ENCODE measurements around the gene GNA15. TPM values are rescaled to one million over a fixed set of nuclear protein-coding genes. Genes with fewer than 3 reads are reported as not detected.

Gene GNA15
- total RNA-seq, 1 experiment from 2014 or later = 6.2 TPM

- intact Hi-C loops (cut with micrococcal nuclease; ENCODE audit: unreplicated experiment) (no loop called here), in situ Hi-C loops (cut with HindIII; ENCODE audit: low pct_unique_long_range_greater_than_20kb, low sequenced_read_pairs) (no loop called here)
- Histone ChIP-seq H3K4me1 (ENCODE audit: control insufficient read depth, insufficient read depth, low read length) (no peaks in the 10 kb centered on the region), H3K9me3 (ENCODE audit: control insufficient read depth, insufficient read depth, low read depth, low read length) (no peaks in the 10 kb centered on the region), H3K27me3 (ENCODE audit: control insufficient read depth, insufficient read depth, low read length) (no peaks in the 10 kb centered on the region), H3K4me3 (ENCODE audit: low read depth in 2 of 2, low read length in 2 of 2) (no peak overlapping the region), H3K36me3 (ENCODE audit: control insufficient read depth, insufficient read depth, low read length) (no peaks in the 10 kb centered on the region), H3K27ac (ENCODE audit: low read length) (no peak overlapping the region)
- DNase-seq (ENCODE audit: low read depth, low spot score) (no peak), ATAC-seq (no peak)
- no peak for TF ChIP-seq CTCF (IDR thresholded peaks at IDR 0.05)
- TF ChIP-seq, protein P1, sequence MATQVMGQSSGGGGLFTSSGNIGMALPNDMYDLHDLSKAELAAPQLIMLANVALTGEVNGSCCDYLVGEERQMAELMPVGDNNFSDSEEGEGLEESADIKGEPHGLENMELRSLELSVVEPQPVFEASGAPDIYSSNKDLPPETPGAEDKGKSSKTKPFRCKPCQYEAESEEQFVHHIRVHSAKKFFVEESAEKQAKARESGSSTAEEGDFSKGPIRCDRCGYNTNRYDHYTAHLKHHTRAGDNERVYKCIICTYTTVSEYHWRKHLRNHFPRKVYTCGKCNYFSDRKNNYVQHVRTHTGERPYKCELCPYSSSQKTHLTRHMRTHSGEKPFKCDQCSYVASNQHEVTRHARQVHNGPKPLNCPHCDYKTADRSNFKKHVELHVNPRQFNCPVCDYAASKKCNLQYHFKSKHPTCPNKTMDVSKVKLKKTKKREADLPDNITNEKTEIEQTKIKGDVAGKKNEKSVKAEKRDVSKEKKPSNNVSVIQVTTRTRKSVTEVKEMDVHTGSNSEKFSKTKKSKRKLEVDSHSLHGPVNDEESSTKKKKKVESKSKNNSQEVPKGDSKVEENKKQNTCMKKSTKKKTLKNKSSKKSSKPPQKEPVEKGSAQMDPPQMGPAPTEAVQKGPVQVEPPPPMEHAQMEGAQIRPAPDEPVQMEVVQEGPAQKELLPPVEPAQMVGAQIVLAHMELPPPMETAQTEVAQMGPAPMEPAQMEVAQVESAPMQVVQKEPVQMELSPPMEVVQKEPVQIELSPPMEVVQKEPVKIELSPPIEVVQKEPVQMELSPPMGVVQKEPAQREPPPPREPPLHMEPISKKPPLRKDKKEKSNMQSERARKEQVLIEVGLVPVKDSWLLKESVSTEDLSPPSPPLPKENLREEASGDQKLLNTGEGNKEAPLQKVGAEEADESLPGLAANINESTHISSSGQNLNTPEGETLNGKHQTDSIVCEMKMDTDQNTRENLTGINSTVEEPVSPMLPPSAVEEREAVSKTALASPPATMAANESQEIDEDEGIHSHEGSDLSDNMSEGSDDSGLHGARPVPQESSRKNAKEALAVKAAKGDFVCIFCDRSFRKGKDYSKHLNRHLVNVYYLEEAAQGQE (IDR thresholded peaks at IDR 0.05; ENCODE audit: insufficient read depth in 1 of 2, low read depth in 2 of 2, low read length in 1 of 2) = no peak
- TF ChIP-seq TCF7L2 (IDR thresholded peaks at IDR 0.05; ENCODE audit: low read depth, low read length) = no peak
- no peak for TF ChIP-seq SIN3A (IDR thresholded peaks at IDR 0.05; ENCODE audit: borderline replicate concordance, insufficient read depth, low read depth, low read length)
- TF ChIP-seq POLR2AphosphoS5 (IDR thresholded peaks at IDR 0.05; ENCODE audit: low read depth, low read length) = no peak
- ChIA-PET POLR2A (no interaction called here), CTCF (no interaction called here)
- no TSS peak for BruUV-seq (replicated peaks)
Observed at GRCh38 chr19:3149089-3149488, 13.3 kb downstream of the GNA15 start.

DNA sequence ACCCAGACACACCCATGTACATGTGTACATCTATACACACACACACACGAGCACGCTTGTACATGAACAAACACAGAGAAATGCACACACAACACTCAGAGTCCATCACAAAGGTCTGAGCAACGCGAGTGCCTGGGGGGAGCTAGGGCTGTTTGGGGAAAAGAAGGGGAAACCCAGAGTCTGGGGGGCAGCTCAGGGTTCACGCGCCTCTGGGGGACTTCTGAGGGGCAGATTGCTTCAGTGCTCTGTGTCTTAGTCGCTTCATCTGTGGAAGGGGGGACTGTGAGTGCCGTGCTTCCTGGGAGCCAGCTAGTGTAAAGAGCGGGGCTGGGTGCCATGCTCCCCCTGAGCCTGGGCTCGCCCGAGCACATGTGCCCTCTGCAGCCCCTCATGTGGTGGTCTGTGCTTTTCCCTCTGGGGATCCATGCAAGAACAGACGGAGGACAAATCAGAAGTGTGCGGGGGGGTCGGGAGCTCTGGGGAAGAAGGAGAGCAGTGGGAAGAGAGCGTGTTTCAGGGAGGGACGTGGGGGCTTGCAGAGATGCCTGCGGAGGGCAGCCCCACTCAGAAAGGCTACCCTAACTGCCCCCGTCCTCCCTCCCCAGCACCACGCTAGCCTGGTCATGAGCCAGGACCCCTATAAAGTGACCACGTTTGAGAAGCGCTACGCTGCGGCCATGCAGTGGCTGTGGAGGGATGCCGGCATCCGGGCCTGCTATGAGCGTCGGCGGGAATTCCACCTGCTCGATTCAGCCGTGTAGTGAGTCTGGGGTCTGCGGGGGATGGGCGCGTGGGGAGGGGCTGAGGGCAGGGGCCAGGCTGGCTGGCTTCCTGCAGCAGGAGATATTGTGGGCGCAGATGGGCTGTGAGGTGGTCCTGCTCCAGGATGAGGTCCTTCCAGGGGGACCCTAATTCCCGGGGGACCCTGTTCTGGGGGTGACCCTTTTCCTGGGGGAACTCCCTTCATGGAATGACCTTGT, 14.0 kb downstream of the GNA15 start:
- Histone ChIP-seq H3K27ac (ENCODE audit: low read length) (no peak overlapping the region), H3K4me1 (ENCODE audit: control insufficient read depth, insufficient read depth, low read length) (peaks cover under 1% of the 10 kb centered on the region; the same call in 1 of the 2 replicates), H3K27me3 (ENCODE audit: control insufficient read depth, insufficient read depth, low read length) (no peaks in the 10 kb centered on the region), H3K4me3 (ENCODE audit: low read depth in 2 of 2, low read length in 2 of 2) (no peak overlapping the region), H3K36me3 (ENCODE audit: control insufficient read depth, insufficient read depth, low read length) (no peaks in the 10 kb centered on the region), H3K9me3 (ENCODE audit: control insufficient read depth, insufficient read depth, low read depth, low read length) (no peaks in the 10 kb centered on the region)
- DNase-seq (ENCODE audit: low read depth, low spot score) = no peak
- TF ChIP-seq, protein P1 (IDR thresholded peaks at IDR 0.05; ENCODE audit: insufficient read depth in 1 of 2, low read depth in 2 of 2, low read length in 1 of 2) = no peak
- no peak for TF ChIP-seq TCF7L2 (IDR thresholded peaks at IDR 0.05; ENCODE audit: low read depth, low read length)
- no peak for TF ChIP-seq POLR2AphosphoS5 (IDR thresholded peaks at IDR 0.05; ENCODE audit: low read depth, low read length)
- TF ChIP-seq CTCF (IDR thresholded peaks at IDR 0.05) = no peak
- no peak for TF ChIP-seq SIN3A (IDR thresholded peaks at IDR 0.05; ENCODE audit: borderline replicate concordance, insufficient read depth, low read depth, low read length)
- no peak for ATAC-seq
- ChIA-PET POLR2A (no interaction called here), CTCF (no interaction called here)
- BruUV-seq (replicated peaks) = no TSS peak
- intact Hi-C loops (cut with micrococcal nuclease; ENCODE audit: unreplicated experiment) = no loop called here
- in situ Hi-C loops (cut with HindIII; ENCODE audit: low pct_unique_long_range_greater_than_20kb, low sequenced_read_pairs) = no loop called here
